Transverse colon (tissue), 3 donors: Measurements from ENCODE around the gene AP1AR.

Source experiments
- CTCF ChIP-seq, 5 experiments: fragments of 200-600 bp in 3 of 5; fragments of 450-650 bp in 2 of 5; sonication (generic) in 3 of 5; IDR thresholded peaks; 1 replicate in 2 of 5; 2 replicates in 3 of 5; pipeline ENCODE4 v1.5.1; 2016 to 2017; ENCODE audit warnings: antibody characterized with exemption in 5 of 5, inconsistent platforms in 3 of 5, mild to moderate bottlenecking in 2 of 5, moderate library complexity in 1 of 5
- POLR2A ChIP-seq: fragments of 450-650 bp; IDR thresholded peaks from one replicate; pipeline ENCODE4 v1.6.1; 2016; ENCODE audit warnings: antibody characterized with exemption, mild to moderate bottlenecking, moderate library complexity

- TF ChIP-seq POLR2A (no peak), CTCF (IDR thresholded peaks at IDR 0.05) (no peak)
Measured at GRCh38 chr4:112279882-112280315, 48.3 kb downstream of the AP1AR start.
